HL-60 (cell line): ENCODE results near the gene ABHD3.
"Not testable (repeated sequence)": the region's sequence is repeated elsewhere in the genome, so short reads cannot be mapped to it uniquely, and the experiment has no call there.

Experiments used
- DNase-seq, 2 experiments: peaks; one replicate each; pipeline ENCODE4 v3.0.0-alpha.2; 2010 to 2020; ENCODE audit warnings: low read depth in 1 of 2, low spot score in 1 of 2
- H3K27ac ChIP-seq: fragments of 250-450 bp; sonication (Bioruptor Pico); replicated peaks from 2 replicates; pipeline ENCODE4 v1.5.1; 2020; ENCODE audit warnings: mild to moderate bottlenecking, moderate library complexity
- H3K27me3 ChIP-seq: fragments of 250-450 bp; sonication (Bioruptor Pico); 2 replicates; pipeline ENCODE4 v1.5.1; 2021; ENCODE audit warnings: mild to moderate bottlenecking, moderate library complexity; ENCODE audit not compliant: insufficient read depth, poor library complexity, severe bottlenecking
- H3K4me3 ChIP-seq: replicated peaks from 2 replicates; pipeline ENCODE4 v1.5.1; 2011; ENCODE audit warnings: mild to moderate bottlenecking, control low read depth, low read length; ENCODE audit not compliant: insufficient read depth
- CTCF ChIP-seq: IDR thresholded peaks from one replicate; pipeline ENCODE4 v1.5.1; 2011; ENCODE audit warnings: low read length, control low read depth, inconsistent platforms; ENCODE audit not compliant: insufficient read depth
- GABPA ChIP-seq: IDR thresholded peaks from 2 replicates; pipeline ENCODE4 v1.6.1; 2012; ENCODE audit warnings: low read depth
- POLR2AphosphoS5 ChIP-seq: IDR thresholded peaks from 2 replicates; pipeline ENCODE4 v1.6.1; 2012; ENCODE audit warnings: low read depth
- REST ChIP-seq: IDR thresholded peaks from 2 replicates; pipeline ENCODE4 v1.6.1; 2012; ENCODE audit warnings: low read depth; ENCODE audit not compliant: insufficient replicate concordance
- SPI1 ChIP-seq: IDR thresholded peaks from 2 replicates; pipeline ENCODE4 v1.6.1; 2012; ENCODE audit warnings: low read depth, mild to moderate bottlenecking, borderline replicate concordance

ABHD3 gene

DNA sequence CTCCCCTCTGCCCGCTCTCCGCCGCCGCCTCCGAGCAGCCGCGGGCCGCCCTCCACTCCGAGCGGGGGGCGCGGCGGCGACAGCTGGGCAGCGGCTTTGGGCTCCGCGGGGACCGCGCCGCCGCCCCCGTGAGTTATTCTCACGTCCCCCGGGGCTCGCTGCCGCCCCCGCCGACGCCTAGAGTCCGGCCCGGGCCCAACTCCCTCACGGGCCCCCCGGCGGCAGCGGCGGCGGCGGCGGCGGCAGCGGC, 36.7 kb upstream of the ABHD3 start:
- Histone ChIP-seq H3K4me3 (peak overlapping the region; percentile 91), H3K27ac (peak overlapping the region; percentile 94)

DNA sequence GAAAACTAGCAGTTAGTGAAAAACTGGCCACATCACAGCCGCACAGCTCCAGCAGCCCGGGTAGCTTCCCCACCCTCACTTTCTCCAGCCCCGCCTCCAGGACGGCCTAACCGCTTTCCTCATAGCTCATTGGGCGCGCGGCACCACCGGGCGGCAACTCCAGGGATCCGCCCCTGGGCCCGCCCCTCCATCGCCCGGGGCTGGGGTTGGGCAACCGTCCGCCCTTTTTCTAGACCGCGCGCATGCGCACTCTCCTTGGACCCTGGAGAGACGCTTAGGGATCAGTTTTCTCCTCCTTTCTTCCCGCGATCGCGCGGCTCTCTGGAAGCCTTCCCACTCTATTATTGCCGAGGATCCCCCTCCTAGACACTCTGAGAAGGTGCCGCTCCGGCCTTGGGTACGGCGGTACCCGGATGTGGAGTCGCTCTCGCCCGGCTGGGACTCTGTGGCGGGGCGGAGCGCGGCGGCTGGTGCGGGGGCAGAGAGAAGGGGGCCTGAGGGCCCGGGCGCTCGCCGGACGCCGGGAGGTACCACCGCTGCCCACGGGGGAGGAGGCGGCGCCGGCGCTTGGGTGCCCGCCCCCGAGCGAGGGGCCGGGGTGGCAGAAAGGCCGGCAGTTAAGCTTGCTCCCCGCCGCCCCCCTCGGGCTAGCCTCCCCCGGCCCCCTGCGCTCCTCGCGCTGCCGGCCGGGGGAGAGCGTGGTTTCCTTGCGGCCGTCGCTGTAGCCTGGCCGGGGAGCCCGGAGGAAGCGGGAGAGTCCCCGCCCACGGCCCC, 36.2 kb upstream of the ABHD3 start, which contains the start of gene MIB1:
TSS of gene MIB1 (plus strand) at position 255 of the 774 bp plus-strand sequence. CDS start 792 bp downstream, outside the sequence.
- Histone ChIP-seq H3K27me3 (no peaks in the 10 kb centered on the region), H3K27ac (peak within 1 kb of the TSS; percentile 94), H3K4me3 (peak within 1 kb of the TSS; percentile 91)
- peak; percentile 94 to 99 for DNase-seq
- no peak for TF ChIP-seq GABPA
- peak; percentile 84 for TF ChIP-seq POLR2AphosphoS5
- peak; percentile 17; the same call in 1 of the 2 replicates for TF ChIP-seq SPI1
- no peak for TF ChIP-seq CTCF
- TF ChIP-seq REST: no peak

More for the DNA sequence above, 36.7 kb upstream of the ABHD3 start:
- H3K27me3 ChIP-seq: no peaks in the 10 kb centered on the region
- TF ChIP-seq GABPA (no peak), SPI1 (no peak)
- no peak for DNase-seq

GRCh38 chr18:21739604-21740537, 35.3 kb upstream of the ABHD3 start:
- H3K27ac ChIP-seq: peak overlapping the region; percentile 94
- TF ChIP-seq SPI1 (no peak), CTCF (no peak), REST (peak; percentile 26)
- H3K27me3 ChIP-seq: no peaks in the 10 kb centered on the region
- peak in 1 of 2 experiments; percentile 33 for DNase-seq
- peak overlapping the region; percentile 22 for H3K4me3 ChIP-seq

- not testable (repeated sequence) for DNase-seq, H3K27ac ChIP-seq, H3K27me3 ChIP-seq
These were observed 32.4 kb upstream of the ABHD3 start for GRCh38 chr18:21736926-21737325.

More at GRCh38 chr18:21736926-21737325, 32.4 kb upstream of the ABHD3 start:
- not testable (repeated sequence) for H3K4me3 ChIP-seq
